GM18520 (cell line): Measurements from ENCODE around the gene RYR2.

ENCODE experiments used
- ATAC-seq: cut with Tn5 transposase; IDR thresholded peaks from one replicate; pipeline ENCODE4 v1.9.1; 2021; ENCODE audit not compliant: unreplicated experiment

RYR2 gene

GRCh38 chr1:237634922-237635321 is 592.9 kb downstream of the RYR2 start:
- ATAC-seq: no peak

- ATAC-seq: no peak
These were observed 596.6 kb downstream of the RYR2 start for GRCh38 chr1:237638555-237638954.

- no peak for ATAC-seq
These were observed 598.2 kb downstream of the RYR2 start for GRCh38 chr1:237640011-237640671.

GRCh38 chr1:237640966-237641365 is 599.0 kb downstream of the RYR2 start:
- no peak for ATAC-seq

DNA sequence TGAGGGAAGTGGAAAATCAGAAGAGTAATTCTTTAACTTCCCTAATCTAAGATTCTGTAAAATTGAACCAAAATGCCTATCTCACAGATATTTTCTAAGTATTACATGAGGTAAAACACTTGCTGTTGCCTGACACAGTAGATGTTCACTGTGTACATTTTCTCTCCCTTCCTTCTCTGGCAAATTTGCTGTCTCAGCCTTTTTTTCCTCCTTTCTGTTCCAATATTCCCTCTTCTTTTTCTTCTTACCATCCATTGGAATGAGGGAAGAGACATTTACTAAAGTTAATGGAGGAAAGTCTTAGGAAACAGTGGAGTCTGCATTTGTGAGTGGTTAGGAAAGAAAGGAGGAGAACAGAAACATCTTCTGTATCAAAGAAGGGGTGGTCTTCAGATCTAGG is 608.8 kb downstream of the RYR2 start:
- no peak for ATAC-seq

DNA sequence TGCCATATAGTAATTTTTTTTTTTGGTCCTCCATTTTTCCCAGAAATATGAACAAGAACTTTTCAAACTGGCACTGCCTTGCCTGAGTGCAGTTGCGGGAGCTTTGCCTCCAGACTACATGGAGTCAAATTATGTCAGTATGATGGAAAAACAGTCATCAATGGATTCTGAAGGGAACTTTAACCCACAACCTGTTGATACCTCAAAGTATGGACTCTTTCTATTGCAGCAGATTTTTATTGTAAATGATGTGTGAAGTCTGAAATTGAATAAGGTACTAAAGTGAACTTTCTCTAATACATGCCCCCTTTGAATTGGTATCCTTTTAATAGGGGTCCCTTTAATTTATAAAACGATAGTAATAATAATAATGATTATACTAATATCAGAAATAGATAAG is 613.8 kb downstream of the RYR2 start:
- ATAC-seq: no peak

DNA sequence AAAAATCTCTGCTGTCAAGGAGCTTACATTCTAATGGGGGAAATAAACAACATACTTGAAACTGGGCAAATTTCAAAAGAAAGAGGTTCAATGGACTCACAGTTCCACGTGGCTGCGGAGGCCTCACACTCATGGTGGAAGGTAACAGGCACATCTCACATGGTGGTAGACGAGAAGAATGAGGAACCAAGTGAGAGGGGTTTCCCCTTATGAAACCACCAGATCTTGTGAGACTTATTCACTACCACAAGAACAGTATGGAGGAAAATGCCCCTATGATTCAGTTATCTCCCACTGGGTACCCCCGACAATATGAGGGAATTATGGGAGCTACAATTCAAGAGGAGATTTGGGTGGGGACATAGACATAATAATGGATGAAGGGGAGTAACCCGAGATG is 622.4 kb downstream of the RYR2 start:
- no peak for ATAC-seq

- ATAC-seq: no peak
These were observed 628.3 kb downstream of the RYR2 start for GRCh38 chr1:237670302-237670701.

GRCh38 chr1:237671262-237671661 is 629.3 kb downstream of the RYR2 start:
- no peak for ATAC-seq

- no peak for ATAC-seq
These were observed 630.0 kb downstream of the RYR2 start for GRCh38 chr1:237671935-237672334.

DNA sequence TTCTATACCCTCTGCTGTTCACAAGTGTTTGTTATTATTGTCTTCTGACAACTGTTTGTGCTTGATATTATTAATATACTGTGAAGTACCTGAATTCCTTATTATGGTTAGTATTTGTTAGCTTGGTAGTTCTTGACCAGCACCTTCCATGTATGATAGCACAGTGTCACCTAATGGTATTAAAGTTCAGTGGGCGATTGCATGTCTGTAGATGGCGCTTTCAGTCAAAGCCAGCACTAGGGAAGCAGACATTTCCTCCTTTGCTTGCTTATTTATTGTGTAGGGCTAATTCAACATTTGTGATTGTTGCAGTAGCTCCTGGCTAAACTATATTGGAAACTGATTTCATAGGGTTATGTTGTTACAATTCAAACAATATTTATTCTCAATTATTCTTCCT is 630.8 kb downstream of the RYR2 start:
- ATAC-seq: no peak

DNA sequence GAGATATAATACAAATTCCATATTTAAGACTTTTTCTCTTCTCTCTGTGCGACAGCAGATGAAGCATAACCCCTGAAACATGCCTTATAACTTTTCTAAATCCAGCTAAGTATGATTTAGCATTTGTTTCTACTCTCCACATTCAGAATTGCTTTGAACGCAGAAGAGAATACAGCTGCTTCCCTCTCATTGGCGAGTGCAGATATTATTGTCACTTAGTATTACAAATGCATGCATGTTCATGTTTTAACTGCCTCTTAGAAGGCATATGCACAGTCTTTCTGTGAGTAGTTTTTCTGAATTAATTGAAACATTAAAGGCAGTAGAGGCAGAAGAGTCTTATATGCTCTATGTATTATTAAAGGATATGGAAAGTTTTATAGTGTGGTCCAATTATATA is 631.6 kb downstream of the RYR2 start:
- ATAC-seq: no peak

DNA sequence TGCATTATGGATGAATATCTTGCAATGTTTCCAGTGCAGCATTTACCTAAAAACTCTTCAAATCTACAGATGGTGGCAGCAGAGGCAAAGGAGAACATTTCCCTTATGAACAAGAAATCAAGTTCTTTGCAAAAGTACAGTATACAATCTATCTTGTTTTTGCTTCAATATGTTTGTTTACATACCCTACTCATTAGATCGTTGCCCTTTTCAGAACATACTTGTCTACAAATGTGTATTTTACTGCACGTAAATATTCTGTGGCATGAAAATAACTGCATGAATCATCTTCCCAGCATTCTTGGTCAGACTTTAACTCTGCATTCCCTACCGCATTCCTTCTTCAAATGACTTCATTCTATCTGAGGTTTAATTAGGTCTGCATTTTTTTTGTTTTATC is 636.0 kb downstream of the RYR2 start:
- no peak for ATAC-seq

DNA sequence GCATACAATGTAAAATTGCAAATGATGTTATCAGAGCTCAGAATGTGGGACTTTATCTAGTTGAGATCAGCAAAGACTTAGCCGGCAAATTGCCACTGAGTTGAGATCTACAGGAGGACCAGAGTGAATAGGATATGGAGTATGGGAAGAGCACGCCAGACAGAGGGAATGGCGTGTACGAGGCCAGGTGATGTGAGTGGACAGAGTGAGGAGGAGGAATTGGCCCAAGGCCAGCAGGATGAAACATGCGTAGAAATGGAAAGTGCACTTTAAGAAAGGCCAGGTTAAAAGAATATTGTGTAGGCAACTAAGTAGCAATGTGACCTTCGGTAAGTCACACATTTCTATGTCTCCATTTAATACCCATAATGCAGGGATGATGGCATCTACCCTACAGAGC is 637.7 kb downstream of the RYR2 start:
- ATAC-seq: no peak

- ATAC-seq: no peak
These were observed 639.2 kb downstream of the RYR2 start for GRCh38 chr1:237681210-237681609.

- ATAC-seq: no peak
These were observed 642.3 kb downstream of the RYR2 start for GRCh38 chr1:237684236-237684635.

GRCh38 chr1:237685551-237685950 is 643.6 kb downstream of the RYR2 start:
- no peak for ATAC-seq

DNA sequence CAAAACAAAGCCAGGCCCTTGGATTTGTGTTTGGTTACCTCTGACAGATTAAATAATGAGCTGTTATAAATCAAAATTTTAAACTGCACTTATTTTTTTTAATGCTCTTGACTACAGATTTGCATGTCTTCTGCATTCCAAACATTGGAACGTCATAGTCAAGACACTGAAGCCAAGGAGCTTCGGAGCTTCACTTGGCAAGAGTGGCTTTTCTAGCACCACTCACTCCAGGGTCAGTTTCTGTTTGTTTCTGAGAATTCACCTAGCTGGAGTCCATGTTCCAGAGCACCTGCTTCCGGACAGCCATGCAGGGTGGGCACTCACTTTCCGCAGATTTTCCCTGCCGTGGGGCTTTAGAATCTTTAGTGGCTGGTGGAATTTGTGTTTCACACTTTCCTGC is 645.8 kb downstream of the RYR2 start:
- no peak for ATAC-seq

- ATAC-seq: no peak
These were observed 648.7 kb downstream of the RYR2 start for GRCh38 chr1:237690656-237691055.

DNA sequence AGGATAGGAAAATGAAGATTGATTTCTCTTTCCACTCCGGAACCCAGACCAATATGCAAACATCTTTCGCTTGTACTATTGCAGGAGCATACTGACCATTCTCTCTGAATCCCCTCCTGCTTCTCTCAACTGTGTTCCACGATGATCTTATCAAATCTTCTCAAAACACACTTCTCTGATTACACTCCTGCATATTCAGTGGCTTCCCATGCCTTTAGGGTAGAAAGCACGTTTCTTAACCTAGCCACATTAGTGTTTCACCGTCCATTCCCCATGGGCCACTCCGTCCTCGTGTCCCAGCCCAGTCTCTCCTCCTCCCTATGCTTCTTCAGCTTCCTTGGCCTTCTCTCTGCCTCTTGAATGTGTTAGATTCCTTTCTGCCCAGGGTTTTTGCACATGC is 650.3 kb downstream of the RYR2 start:
- no peak for ATAC-seq

GRCh38 chr1:237695878-237696277 is 653.9 kb downstream of the RYR2 start:
- ATAC-seq: no peak

DNA sequence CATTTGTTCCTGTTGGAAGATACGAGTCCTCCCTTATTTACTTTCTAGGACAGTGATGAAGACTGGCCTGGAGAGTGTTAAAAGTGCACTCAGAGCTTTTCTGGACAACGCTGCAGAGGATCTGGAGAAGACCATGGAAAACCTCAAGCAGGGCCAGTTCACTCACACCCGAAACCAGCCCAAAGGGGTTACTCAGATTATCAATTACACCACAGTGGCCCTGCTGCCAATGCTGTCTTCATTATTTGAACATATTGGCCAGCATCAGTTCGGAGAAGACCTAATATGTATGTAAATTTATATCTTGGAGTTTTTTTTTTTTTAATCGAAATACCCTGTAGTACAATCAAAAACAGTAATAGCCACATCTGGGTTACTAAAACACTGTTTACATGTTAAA is 658.2 kb downstream of the RYR2 start:
- no peak for ATAC-seq

GRCh38 chr1:237701534-237701933 is 659.5 kb downstream of the RYR2 start:
- ATAC-seq: no peak

GRCh38 chr1:237702161-237702560 is 660.2 kb downstream of the RYR2 start:
- no peak for ATAC-seq
